ENCODE data around the gene GUCY1A1.

DNA sequence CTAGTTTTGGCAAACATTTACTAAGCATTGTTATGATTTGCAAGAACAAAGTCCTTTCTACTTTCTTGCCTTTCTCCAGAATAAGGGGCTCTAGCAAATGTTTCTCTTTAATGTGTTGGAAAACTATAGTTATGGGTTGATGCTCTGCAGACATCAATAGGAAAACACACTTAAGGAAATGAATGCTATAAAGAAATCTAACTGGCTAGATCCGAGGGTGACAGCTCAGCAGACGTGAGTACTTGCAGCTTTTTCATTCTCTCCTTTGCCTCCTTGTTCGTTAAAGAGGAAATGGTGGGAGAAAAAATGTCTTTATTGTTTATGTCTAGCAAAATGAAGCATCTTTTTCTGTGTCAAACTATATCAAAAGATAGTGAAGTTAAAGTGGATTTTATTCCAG is 98.5 kb downstream of the GUCY1A1 start:
- no peak for TF ChIP-seq POLR2A (IDR thresholded peaks at IDR 0.05)
- TF ChIP-seq, protein P1, sequence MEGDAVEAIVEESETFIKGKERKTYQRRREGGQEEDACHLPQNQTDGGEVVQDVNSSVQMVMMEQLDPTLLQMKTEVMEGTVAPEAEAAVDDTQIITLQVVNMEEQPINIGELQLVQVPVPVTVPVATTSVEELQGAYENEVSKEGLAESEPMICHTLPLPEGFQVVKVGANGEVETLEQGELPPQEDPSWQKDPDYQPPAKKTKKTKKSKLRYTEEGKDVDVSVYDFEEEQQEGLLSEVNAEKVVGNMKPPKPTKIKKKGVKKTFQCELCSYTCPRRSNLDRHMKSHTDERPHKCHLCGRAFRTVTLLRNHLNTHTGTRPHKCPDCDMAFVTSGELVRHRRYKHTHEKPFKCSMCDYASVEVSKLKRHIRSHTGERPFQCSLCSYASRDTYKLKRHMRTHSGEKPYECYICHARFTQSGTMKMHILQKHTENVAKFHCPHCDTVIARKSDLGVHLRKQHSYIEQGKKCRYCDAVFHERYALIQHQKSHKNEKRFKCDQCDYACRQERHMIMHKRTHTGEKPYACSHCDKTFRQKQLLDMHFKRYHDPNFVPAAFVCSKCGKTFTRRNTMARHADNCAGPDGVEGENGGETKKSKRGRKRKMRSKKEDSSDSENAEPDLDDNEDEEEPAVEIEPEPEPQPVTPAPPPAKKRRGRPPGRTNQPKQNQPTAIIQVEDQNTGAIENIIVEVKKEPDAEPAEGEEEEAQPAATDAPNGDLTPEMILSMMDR (IDR thresholded peaks at IDR 0.05): no peak
